NCI-H2081 treated with DMSO at 0.1 percent for 48 hours (cell line): ENCODE results near the gene SLC23A2.
"Not testable (repeated sequence)": the region's sequence is repeated elsewhere in the genome, so short reads cannot be mapped to it uniquely, and the experiment has no call there.

ENCODE experiments used
- DNase-seq: peaks from one replicate; lab custom pipeline; 2025; lab: John Stamatoyannopoulos, UW

Gene SLC23A2

DNA sequence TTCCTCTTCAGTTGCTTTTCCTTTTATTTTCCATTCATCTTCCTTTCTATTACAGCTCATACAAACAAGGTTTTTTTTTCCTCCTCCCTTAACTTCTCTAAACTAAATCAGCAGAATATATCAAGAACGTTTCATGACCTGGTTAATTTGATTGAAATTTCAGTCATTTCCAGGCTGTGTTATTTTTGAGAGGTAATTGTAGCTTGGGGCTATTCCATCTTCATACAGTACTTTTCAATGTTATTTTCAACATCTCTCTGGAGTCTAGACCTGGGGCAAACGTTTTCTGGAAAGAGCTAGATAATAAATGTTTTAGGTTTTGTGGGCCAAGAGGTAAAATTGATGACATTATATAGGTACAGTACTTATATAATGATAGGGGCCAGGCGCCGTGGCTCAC, 4.0 kb upstream of the SLC23A2 start:
- no peak for DNase-seq

DNA sequence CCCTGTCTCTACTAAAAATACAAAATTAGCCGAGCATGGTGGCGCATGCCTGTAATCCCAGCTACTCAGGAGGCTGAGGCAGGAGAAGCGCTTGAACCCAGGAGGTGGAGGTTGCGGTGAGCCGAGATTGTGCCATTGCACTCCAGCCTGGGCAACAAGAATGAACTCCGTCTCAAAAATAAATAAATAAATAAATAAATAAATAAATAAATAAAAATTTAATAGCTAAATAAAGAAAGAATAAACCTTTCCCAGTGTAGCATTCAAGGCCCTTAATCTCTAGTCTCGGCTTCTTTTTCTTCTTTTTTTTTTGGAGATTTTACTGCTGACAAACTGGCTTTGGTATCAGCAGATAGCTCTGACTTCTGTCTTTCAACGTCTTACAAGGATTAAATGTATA, 3.5 kb upstream of the SLC23A2 start:
- not testable (repeated sequence) for DNase-seq

DNA sequence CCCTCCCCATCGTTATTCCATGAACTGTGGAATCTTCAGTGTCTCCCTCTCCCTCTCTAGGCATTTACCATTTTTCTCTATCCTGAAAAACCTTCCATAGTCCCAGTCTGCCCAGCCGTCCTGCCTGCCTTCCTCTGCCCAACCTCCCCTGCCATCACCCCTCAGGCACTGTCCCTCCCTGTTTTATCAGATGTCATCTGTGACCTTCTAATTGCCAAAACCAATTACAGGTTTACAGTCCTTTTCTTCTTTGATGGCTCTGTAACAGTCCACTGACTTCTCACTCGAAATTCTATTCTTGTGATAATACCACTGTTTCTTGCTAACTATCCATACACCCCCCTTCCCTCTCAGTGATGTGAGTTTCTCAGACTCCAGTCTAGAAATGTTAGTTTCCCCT, 2.3 kb upstream of the SLC23A2 start:
- DNase-seq, result no peak

DNA sequence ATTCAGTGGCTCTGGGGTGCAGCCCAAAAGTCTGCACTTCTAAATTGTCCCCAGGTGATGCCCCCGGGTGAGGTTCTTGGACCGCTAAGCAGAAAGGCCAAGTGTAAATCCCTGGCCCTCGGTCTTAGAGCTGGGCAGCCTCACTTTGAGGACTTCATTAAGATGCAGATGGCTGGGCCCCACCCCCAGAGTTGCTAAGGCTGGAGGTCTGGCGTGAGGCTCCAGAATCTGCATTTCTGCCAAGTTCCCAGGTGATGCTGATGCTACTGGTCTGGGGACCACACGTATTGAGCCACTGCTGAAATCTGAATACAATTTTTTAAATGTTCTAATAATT, 735 bp upstream of the SLC23A2 start:
- DNase-seq, result no peak

DNA sequence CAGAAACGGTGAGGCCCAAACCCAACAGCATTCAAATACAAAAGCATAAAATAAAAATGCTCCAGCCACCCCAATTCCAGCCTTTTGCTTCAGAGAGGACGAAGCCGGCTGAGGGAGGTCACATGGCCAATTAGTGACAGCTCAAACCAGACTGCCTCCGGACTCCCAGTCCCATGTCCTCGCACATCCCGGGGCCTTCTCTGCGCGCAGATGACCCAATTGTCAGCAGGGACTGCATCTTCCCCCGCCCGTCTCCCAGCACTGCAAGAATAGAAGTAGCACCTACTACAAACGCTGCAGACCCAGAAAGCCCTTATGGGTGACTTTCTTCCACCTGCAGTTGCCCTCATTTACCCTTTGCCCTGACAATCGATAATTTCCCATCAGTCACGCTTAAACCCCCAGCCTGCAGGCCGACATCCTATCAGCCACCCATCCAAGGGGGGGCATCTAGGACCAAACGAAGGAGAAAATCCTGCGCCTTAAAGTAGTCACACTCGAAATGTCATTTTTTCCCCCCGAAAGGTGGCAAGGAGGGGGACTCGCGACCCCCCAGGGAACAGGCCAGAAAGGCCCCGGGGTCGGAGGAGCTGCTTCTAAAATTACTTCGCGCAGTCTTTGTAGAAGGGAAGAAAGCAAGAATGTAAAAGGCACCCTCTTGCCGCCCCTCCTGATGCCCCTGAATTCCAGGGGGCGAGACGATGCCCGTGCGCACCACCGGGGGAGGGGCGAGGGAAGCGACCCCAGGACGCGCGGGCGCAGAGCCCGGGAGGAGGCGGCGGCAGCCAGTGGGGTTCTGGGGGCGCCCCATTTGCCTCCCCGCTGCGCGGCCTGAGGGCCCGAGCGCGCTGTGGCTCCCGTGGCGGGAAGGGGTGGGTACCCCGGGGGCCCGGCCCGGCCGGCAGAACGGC, 792 bp downstream of the SLC23A2 start:
- DNase-seq, result no peak

DNA sequence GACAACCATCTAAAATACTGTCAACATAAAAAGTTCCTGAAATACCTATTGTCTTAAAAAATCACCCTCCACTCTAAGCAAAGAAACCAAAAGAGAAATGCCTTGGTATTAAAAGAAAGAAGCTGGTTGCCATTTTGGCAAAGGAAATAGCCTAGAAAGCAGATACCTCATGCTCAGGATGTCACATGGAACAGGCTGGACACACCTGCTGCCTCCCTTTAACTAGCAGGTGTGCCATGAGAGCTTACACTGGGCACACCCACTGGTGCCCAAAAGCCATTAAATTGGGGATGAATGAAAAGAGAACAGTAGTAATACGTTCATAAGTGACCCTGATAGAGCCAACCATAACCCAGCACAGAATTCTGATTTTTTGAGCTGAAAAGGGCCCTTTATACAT, 1.5 kb downstream of the SLC23A2 start:
- peak; percentile 26 for DNase-seq

DNA sequence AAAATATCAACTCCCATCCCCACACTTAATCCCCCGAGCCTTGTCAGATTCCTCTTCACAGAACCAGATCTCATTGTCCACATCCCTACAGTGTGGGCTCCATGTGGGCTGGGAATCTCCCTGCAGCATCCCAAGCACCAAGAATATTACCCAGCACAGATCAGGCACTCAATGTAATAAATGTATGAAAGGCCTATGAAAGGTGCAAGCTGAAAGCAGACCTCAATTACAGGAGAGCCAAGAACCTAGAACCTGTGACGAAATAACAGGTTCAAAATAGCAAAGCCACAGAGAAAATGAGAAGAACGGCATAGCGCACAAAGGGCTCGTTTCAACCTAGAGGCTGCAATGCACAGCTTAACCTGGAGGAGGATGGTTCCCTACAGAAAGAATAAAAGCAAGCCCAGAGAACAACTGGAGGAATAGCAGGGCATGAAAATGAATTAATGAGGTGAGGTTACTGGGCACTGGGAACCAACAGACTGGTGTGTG, 3.1 kb downstream of the SLC23A2 start:
- DNase-seq, result no peak

DNA sequence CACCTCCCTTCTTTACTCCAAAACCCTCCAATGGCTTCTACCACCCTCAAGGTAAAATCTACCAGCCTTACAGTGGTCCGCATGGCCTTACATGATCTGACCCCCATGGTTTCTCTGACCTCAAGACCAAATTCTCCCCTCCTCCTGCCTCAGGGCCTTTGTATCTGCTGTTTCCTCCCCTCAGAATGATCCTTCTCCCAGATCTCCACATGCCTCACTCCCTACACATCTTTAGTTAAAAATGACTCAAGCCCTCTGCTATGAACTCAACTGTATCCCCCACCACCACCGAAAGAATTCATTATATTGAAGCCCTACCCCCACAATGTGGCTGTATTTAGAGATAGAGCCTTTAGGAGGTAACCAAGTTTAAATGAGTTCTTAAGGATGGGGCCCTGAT, 4.1 kb downstream of the SLC23A2 start:
- DNase-seq, result no peak

DNA sequence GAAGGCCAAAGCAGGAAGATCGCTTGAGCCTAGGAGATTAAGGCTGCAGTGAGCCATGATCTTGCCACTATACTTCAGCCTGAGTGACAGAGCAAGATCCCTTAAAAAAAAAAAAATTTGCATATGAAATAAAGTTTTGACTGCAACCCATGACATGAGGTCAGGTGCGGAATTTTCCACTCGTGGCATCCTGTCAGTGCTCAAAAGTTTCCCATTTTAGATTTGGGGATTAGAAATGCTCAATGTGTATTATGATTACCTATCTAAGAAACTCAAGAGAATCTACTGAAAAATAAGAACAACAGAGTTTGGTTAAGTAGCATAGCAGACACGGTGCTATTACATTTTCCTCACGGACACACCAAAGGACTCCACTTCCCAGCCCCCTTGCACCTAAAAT, 11.7 kb downstream of the SLC23A2 start:
- DNase-seq, result no peak

DNA sequence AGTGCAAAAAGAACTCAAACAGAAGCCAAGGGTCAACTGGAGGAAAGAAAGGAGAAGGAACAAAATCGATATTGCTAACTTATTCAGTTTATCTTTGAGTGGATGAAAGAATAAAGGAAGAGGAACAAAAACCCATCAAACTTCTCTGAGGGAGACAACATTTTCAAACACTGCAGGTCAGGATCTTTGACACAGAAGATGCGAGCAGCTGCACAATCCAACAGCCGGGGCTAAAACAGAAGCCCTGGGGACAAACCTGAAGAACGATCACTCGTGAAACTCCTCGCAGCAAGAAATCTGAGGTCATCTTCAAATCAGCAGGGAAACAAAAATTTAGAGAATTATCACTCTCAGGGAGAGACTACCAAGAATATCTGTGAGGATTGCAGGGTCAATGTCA, 14.2 kb downstream of the SLC23A2 start:
- DNase-seq, result no peak

DNA sequence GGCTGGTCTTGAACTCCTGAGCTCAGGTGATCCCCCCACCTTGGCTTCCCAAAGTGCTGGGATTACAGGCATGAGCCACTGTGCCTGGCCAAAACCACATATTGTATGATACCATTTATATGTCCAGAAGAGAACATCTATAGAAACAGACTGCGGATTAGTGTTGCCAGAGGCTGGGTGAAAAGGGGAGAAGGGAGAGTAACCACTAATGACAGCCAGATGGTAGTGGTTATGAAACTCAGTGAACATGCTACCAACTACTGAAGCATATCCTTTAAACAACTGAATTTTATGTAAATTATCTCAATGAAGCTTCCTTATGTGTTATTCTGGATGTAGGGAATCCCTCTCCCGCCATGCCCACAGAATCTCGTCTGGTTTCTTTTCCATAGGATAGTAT, 15.7 kb downstream of the SLC23A2 start:
- no peak for DNase-seq

DNA sequence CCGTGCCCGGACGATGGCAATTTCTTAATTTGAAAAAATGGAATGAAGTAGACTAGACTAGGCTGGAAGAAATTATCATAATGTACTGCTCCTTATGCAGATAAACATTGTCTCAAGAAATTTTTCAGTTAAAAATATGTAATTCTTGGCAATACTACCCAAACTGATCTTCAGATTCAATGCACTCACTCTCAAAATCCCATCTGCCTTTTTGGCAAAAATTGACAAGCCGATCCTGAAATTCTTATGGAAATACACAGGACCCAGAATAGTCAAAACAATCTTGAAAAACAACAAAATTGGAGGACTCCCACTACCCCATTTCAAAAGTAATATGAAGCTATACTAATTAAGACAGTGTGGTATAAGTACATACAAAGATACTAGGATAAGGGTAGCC, 19.0 kb downstream of the SLC23A2 start:
- DNase-seq, result no peak

DNA sequence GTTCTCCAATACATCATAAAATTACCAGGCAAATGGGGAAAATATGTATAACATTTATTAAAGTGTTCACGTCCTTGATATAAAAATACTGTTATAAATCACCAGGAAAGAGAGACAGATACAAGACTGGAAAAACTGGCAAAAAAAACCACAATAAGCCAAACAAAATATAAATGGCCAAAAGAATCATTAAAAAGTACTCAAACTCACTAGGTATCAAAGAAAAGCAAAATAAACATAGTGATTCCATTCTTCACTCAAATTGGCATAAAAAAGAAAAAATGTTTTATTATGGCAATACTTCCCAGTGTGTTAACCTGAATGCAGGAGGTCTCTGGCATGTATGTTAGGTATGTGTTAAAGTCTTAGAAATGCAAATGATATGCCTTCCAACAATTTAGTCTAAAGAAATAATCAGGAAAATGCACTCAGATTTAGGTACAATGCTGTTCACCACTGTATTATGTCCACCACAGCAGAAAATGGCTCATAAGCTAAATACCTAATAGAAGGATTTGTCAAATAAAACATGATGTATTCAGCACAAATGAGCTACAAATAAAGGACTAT, 21.4 kb downstream of the SLC23A2 start:
- DNase-seq, result no peak

DNA sequence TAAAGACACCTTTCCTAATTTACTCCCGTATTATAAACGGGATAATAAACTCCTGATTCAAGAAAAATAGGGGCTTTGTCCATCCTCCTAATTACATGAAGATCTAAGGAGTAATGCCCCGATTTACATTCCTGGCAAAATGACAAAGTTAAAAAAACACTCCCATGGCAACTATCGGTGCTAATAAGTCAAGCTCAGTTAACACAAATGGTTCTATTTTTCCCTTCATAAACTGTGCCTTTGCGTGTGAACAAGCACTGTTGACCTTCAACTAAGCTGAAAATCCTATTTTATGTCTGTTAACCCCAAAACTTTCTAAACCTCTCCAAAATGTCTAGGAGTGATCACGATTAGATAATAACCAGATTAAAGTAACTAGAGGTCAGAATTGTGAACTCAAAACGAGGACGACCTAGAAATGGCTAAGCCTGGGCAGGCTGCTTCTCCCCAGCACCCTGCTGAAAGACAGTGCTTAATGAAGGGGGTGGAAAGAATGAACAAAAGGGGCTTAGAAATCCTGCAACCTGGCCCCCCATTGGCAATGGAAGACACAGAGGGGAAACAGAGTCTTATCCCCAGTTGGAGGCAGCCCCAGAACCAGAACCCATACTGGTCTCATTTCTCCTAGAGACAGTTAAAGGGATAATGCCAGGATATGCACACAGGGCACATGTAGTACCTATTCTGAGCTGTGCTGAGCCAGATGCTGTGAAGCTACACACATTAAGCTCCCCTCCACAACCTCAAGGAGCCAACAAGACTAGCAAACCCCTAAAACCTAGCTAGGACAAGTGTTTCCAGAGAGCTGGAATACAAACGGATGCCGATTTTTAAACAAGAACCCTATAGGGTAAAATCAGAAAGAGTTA, 23.0 kb downstream of the SLC23A2 start:
- no peak for DNase-seq

DNA sequence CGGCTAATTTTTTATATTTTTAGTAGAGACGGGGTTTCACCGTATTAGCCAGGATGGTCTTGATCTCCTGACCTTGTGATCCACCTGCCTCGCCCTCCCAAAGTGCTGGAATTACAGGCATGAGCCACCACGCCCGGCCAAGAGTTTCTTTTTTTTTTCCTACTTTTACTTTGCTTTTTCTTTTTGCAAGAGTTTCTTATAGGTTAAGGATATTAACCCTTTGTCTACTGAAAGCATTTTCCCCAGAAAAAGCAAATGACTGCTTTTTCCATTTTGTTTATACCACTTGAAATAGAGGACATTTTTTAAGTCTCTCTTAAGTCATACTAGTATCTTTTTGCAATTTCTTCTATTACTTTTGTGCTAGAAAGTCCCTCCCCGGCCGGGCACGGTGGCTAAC, 25.3 kb downstream of the SLC23A2 start:
- DNase-seq, result not testable (repeated sequence)

DNA sequence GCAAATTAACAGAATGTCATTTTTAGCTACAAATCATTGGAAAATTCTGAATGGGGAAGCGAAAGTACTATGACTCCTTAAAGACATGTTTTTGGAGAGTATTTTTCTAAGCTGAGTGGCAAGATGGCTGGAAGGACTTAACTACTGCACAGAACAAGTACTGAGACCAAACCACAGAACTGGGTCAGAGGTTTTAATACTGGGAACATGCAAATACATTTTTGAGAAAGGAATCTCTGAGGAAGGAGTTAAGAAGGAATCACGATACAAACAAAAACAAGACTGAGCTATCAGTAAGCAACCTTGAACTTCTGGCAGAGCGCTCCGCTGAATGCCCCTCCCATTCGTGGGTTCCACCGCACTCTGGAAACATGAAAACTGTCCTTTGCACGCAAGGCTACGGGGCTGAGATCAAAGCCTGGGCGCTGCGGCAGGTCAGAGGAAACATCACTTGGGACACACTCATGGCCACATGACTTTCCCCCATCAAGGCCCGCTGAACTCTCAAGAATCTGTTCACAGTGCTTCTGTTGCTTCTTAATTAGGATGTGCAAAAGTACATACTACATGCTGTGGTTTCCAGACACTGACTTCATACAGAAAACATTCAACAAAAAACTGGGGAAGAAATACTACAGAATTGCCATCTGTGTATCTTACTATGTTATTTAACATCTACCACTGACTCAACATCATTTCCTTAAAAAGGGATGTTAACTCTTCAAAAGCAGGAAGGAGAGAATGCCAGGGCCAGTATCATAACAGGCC, 27.8 kb downstream of the SLC23A2 start:
- no peak for DNase-seq

DNA sequence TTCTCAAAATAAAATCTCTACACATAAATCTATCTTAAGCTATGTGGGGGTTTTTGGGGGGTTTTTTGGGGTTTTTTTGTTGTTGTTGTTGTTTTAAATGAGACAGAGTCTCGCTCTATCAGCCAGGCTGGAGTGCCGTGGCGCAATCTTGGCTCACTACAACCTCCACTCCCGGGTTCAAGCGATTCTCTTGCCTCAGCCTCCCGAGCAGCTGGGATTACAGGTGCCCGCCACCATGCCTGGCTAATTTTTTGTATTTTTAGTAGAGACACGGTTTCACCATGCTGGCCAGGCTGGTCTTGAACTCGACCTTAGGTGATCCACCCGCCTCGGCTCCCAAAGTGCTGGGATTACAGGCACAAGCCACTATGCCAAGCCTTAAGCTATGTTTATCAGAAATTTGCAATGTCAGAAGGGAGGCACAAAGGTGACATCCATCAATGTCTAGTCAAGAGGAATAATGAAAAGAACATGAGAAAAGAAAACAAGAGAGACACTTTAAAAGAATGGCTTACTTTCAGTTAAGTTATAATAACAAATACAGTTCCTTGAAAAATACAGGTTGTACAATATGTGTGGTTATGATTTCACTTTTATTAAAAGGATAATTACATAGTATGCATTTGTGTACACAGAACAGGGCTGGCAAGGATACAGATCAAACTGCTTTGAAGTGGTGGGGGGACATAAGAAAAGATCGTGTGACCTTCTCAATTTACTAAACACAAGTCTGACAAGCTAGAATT, 28.6 kb downstream of the SLC23A2 start:
- DNase-seq, result no peak

DNA sequence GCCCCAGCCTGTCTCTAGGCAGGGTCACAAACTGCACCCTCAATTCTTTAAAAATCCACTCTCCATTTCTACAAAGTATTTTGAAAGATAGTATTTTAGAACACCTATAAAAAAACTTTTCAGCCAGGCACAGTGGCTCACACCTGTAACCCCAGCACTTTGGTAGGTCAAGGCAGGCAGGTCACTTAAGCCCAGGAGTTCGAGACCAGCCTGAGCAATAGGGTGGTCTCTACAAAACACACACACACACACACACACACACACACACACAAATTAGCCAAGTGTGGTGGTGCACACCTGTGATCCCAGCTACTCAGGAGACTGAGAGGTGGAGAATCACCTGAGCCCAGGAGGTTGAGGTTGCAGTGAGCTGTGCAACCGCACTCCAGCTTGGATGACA, 30.2 kb downstream of the SLC23A2 start:
- no peak for DNase-seq

DNA sequence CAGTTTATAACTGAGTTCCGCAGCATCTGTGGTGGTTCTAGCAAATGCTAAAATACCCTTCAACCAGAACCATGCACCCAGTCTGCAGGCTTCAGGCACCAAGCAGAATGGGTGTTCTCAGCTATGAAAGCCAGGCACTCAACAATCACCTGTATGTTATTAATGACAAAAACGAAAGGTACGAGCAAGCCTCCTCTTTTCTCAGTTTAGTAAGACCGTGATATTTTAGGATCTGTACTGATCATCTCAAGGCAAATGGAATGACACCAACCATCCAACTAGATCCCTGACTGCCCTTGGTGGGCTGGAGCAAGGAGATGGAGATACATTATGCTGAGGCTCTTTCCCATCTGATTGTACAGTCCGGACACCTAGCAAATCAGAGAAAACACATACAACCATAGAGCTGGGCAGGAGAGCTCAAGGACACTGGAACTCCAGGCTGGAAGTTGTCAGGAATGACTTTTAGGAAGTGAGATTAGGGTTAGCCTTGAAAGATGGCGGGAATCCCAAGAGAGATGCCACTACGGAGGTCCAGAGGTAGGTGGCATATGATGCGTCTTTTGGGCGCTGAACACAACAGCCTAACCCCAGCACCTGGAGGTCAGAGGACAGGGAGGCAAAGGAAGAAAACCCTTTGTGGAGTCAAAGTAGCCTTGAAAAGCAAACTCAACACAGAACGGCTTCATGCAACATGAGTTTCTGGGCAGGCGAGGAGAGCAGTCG, 33.4 kb downstream of the SLC23A2 start:
- no peak for DNase-seq
